Cardiac fibroblast (primary cell): Measurements from ENCODE around the gene MCRIP2.

Experiments used
- DNase-seq, 2 donors: peaks; one replicate each; pipeline versions ENCODE4 v3.0.0 to v3.0.0-alpha.2; 2010; ENCODE audit warnings: low read depth in 2 of 2
- H3K4me3 ChIP-seq, 2 donors: replicated peaks in 1 of 2; 1 replicate in 1 of 2; 2 replicates in 1 of 2; pipeline ENCODE4 v1.5.1; 2011; ENCODE audit warnings: low read depth in 2 of 2, low read length in 2 of 2, mild to moderate bottlenecking in 2 of 2, moderate library complexity in 1 of 2
- CTCF ChIP-seq: IDR thresholded peaks from one replicate; pipeline ENCODE4 v1.5.1; 2011; ENCODE audit warnings: low read depth, mild to moderate bottlenecking, low read length, inconsistent platforms

The MCRIP2 gene

GRCh38 chr16:644556-644955 is 2.9 kb downstream of the MCRIP2 start:
- TF ChIP-seq CTCF = no peak
- no peak overlapping the region for H3K4me3 ChIP-seq
- no peak for DNase-seq

GRCh38 chr16:645852-646678 is 4.4 kb downstream of the MCRIP2 start:
- TF ChIP-seq CTCF = no peak
- no peak overlapping the region for H3K4me3 ChIP-seq
- no peak for DNase-seq

- TF ChIP-seq CTCF = no peak
- DNase-seq = no peak
- H3K4me3 ChIP-seq = no peak overlapping the region
Observed at GRCh38 chr16:646679-647172, 5.1 kb downstream of the MCRIP2 start.

GRCh38 chr16:647173-647902 is 5.7 kb downstream of the MCRIP2 start:
- no peak overlapping the region for H3K4me3 ChIP-seq
- no peak for DNase-seq
- TF ChIP-seq CTCF = no peak

- peak overlapping the region; percentile 52 to 68 for H3K4me3 ChIP-seq
- peak; percentile 41 for TF ChIP-seq CTCF
- DNase-seq = peak; percentile 21 to 31
Observed at GRCh38 chr16:648071-648780, 6.6 kb downstream of the MCRIP2 start.

GRCh38 chr16:648781-649589 is 7.4 kb downstream of the MCRIP2 start, which contains the start of gene WDR90:
TSS of gene WDR90 (plus strand) at chr16:649365. CDS start at chr16:649417, 52 bp downstream.
- H3K4me3 ChIP-seq = peak within 1 kb of the TSS; percentile 52 to 68
- TF ChIP-seq CTCF = no peak
- peak; percentile 90 to 94 for DNase-seq
